Measurements from ENCODE around the gene SEMA4B. TPM values are rescaled to one million over a fixed set of nuclear protein-coding genes. Genes with fewer than 3 reads are reported as not detected.
"Not testable (repeated sequence)": the region's sequence is repeated elsewhere in the genome, so short reads cannot be mapped to it uniquely, and the experiment has no call there.

SEMA4B gene
- polyA plus RNA-seq, 10 donors: 4.0 to 10.3 (median 6.6) TPM

DNA sequence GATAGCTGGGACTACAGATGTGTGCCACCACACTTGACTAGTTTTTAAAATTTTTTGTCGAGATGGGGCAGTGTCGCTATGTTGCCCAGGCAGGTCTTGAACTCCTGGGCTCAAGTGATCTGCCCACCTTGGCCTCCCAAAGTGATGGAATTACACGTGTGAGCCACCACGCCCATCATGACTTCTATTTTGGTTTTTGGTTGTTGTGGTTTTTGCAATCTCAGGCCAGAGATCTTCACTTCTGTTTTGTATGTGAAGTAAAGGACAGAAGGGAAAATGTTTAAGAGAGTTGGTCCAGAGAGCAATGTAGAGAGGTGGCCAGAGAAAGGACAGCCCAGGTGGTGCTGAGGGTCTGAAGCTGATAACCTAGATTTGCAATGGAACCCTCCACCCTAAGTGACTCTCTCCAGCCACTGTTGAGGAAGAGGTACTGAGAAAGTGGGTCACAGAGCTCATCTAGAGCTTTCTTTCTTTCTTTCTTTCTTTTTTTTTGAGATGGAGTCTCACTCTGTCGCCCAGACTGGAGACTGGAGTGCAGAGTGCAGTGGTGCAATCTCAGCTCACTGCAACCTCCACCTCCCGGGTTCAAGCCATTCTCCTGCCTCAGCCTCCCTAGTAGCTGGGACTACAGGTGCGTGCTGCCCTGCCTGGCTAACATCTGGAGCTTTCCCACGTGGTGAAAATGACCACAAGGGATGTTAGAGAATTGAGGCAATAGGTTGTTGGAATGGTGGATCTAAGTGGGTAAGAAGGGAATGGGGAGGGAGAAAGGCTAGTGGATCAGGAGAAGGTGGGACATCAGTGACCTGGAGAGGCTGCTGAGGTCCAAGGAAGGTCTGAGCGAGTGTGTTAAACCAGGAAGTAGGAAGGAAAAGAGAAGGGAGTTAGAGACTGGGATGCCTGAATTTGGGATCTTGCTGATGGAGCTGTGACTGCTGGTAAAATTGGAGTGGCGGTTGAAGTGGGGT lies 22.4 kb upstream of the SEMA4B start:
- no peak for DNase-seq

DNA sequence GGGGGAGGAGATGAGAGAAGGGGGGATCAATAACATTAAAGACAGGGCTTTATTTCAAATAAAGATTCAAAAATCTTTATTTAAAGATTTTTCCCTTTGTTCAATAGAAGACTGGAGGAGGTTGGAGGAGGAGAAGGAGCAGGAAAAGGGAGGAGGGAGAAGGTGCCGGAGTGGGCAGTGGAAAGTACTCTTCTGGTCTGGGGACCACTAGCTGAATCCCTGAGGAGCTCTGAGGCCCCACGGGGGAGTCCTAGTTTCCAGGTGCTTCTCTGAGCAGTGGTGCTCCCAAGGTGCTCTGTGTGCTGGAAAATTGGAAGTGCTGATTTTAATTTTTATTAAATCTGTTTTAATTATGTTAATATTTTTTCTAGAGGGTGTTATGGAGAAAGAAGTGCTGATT lies 19.4 kb upstream of the SEMA4B start:
- no peak for DNase-seq

DNA sequence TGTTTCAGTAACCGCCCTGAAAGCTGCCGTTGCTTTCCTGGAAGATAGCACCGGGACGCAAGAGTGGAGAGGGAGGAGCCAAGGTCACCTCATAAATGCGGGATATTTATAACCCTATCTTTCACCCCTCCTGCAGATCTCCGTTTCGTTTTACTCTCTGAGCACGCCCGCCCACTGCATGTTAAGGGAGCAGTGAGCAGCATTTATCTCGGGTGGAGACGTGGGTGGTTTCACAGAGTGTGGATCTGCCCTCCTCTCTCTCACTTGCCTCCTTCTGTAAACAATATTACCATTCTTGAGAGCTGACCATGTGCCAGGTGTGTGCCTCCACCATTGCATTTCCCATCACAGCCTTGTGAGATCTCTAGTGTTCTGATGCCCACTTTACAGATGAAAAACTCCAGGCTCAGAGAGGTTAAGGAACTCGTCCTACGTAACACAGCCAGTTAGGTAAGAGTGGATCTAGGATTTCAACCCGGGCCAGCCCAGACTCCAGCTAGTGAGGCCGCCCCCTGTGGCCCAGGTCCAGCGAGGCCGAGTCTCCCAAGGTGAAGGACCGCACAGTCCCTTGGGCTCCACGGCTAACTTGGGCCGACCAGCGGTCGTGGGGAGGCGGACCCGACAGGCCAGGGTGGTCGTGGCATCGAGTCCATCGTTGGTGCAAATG lies 16.9 kb upstream of the SEMA4B start:
- peak in 1 of 3 donors; percentile 43 for DNase-seq

DNA sequence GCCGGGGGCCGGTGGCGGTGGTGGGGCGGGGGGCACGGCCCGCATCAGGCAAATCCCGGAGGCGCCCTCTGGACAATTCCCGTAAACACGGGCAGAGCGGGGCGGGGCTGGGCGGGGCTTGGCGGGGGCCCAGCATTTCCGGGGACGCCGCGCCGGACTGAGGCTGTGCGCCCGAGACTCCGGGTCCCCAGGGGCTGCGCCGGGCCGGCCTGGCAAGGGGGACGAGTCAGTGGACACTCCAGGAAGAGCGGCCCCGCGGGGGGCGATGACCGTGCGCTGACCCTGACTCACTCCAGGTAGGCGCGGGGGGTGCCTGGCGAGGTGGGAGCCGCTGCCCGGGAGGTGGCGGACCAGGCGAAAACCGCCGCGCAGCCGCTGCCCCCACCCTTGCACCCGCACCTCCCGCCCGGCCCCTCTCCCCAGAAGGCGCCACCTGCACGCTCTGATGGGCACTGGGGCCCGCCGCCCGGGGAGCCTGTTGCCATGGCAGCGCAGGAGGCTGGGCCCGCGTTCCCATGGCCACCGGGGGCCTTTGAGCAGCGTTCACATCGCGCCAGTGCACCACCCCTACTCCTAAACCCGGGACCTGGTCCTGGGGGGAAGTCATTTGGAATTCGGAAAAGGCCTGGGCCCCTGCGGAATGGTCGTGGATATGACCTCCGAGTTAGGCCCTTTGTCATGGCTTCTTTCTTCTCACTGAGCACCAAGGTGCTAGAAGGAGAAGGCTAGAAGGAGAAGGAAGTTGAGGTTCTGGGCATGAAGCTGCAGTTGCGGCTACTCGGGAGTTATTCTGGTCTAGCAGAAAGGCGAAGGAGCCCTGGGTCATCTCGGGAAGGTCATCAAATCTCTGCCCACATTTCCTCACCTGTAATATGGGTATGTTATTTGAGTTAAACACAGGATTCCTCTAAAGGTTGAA lies 16.1 kb upstream of the SEMA4B start:
- DNase-seq: peak in 2 of 3 donors; percentile 18 to 52

DNA sequence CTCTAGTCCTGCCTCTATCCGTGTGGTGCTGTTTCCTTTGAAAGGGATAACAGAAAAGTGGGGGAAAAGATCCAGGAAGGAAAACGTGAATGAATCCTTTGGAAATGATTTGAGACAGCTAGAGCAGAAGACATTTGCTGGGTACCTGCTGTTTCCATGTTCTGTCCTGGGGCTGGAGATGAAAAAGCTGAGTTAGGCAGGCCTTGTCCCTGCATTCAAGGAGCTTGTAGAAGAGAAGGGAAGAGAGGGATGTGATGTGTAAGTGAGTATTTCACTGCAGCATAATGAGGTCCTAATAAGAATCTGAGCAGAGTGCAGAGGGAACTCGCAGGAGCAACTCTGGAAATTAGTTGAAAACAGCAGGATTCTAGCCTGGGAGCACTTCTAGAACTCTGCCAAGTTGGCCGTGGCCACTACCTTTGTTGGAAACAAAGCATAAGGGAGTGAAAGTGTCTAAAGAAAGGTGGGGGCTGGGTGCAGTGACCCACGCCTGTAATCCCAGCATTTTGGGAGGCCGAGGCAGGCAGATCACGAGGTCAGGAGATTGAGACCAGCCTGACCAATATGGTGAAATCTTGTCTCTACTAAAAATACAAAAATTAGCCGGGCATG lies 13.8 kb upstream of the SEMA4B start:
- no peak for DNase-seq

DNA sequence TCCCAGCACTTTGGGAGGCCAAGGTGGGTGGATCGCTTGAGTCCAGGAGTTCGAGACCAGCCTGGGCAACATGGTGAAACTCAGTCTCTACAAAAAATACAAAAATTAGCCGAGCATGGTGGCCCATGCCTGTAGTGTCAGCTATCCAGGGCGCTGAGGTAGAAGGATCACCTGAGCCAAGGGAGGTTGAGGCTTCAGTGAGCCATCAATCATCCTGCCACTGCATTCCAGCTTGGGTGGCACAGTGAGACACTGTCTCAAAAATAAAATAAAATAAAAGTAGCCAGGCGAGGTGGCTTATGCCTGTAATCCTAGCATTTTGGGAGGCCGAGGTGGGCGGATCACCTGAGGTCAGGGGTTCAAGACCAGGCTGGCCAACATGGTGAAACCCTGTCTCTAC lies 13.1 kb upstream of the SEMA4B start:
- not testable (repeated sequence) for DNase-seq

DNA sequence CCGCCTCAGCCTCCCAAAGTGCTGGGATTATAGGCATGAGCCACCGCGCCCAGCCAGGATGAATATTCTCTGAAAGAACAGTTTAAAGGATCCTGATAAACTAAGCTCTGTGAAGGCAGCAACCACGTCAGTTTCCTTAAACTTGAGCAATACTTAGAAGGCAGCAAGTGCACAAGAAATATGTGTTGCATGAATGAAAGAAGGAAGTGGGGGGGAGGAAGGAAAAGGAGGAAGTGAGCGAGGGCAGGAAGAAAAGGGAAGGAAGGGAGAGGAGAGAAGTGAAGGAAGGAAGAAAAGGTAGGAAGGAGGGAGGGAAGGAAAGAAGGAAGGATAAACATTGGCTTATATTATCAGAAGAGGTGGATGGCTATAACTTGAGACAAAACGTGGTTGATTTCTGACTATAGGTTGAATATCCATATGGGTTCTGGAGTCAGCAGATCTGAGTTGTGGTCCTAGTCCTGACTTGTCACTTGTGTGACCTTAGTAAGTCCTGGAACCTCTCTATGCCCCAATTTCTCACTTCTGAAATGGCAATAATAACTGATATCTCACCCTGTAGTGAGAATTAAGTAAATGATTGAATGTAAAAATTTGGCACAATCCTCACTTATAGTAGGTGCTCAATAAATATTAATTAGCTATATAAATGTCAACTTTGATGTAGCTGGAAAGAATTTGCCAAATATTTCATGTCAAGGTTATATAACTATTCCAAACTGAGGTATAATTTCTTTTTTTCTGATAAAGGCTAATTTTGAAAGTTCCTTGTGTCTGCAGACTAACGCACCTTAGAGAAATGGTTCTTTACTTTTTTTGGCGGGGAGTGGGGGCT lies 12.0 kb upstream of the SEMA4B start:
- no peak for DNase-seq

DNA sequence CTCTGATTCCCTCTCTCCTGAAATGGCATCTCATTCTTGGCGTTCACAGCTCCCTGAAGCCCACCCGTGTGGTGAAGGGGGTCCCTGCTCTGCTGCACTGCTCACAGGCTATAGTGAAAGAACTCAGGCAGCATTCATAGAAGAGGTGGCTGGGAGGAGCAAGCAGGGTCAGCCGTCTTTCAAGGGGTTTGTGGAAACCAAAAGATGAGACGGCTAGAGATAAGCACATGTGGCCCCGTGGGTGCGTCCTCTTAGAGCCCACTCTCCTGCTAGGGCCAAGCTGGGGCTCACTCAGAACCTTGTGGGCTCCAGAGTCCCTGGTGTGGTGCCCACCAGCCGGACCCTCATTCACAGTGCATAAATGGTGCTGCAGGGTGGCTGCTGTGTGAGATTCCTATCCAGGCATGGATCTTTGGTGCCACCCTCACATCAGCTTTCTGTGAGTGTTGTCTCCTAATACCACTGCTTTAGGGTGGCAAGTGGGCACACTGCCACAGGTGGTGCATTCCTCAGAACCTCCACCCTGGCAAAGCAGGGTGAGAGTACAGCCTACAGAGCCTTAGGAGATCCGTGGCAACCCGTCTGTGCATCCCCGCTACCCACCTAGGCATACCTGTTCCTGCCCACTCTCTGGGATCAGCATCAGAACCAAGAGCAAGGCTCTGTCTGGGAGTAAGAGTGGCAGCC lies 11.2 kb upstream of the SEMA4B start:
- no peak for DNase-seq

DNA sequence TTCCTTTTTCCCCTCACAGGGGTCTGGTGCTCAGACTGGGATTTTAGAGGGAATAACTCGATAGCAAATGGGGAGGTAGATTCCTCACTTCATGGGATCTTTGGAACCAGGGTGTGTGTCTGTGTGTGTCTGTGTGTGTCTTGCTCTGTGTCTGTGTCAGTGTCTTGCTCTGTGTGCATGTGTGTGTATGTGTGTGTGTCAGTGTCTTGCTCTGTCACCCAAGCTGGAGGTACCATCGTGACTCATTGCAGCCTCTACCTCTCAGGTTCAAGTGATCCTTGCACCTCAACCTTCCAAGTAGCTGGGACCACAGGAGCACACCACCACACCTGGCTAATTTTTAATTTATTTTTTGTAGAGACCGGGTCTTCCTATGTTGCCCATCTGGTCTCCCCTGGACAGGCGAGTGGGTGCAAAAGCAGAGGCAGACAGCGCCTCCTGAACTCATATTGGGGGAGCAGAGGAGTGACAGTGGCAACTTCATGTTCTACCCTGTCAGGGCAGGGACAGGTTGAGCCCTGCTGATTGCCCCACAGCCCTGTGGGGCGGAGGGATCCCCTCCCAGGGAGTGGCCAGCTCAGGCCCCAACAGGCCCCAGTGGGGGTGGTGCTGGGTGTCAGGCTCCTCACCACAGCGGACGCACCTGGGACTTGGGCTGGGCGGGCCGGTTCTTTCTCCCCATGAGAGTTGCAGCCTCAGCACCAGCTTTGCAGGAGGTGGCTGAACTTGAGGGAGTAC lies 10.4 kb upstream of the SEMA4B start:
- no peak for DNase-seq

DNA sequence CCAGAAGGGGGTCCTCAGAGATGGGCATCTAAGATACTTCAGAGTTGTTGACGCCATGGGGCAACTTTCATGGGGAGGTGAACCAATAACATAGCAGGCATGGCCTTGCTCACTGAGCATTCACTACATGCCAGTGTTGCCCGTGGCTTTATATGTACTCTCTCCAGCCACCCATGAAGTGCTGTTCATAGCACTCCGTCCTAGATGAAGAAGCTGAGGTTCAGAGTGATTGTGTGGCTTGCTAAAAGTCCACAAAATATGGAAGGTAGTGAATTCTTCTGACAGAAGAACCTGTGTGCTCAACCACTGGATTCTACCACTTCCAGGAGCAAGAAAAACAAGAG lies 9.8 kb upstream of the SEMA4B start:
- no peak for DNase-seq

DNA sequence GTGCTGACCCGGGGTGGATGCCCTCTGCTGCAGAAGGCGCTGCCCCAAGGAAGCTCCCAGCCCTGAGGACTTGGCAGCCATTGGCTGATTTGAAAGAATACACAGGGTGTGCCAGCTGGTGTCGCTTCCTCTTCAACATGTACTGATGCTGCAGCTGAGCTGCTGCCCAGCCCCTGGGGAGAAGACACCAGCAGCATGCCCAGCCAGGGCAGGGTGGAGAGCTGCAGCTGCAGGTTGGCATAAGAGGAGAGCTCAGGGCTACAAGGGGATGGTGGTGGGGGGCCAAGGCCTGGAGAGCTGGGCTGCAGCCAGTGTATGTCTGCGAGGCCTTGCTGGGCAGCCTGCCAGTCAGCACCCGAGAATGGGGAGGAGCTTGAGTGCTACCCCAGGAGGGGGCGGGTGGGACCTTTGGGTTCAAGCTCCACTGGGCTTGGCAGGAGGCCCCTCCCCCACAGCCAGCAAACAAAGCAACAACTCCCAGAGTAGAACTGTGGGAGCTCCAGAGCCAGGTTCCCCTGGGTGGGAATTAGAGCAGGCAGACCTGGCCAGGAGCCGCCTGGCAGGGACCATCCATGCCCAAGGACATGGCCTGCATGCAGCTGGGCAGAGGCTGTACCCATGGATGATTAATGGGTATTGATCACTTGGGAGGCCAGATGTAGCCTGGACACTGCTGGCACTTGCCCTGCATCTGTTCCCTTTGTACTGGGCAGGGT lies 9.2 kb upstream of the SEMA4B start:
- peak; percentile 38 to 76 (median 47) for DNase-seq

DNA sequence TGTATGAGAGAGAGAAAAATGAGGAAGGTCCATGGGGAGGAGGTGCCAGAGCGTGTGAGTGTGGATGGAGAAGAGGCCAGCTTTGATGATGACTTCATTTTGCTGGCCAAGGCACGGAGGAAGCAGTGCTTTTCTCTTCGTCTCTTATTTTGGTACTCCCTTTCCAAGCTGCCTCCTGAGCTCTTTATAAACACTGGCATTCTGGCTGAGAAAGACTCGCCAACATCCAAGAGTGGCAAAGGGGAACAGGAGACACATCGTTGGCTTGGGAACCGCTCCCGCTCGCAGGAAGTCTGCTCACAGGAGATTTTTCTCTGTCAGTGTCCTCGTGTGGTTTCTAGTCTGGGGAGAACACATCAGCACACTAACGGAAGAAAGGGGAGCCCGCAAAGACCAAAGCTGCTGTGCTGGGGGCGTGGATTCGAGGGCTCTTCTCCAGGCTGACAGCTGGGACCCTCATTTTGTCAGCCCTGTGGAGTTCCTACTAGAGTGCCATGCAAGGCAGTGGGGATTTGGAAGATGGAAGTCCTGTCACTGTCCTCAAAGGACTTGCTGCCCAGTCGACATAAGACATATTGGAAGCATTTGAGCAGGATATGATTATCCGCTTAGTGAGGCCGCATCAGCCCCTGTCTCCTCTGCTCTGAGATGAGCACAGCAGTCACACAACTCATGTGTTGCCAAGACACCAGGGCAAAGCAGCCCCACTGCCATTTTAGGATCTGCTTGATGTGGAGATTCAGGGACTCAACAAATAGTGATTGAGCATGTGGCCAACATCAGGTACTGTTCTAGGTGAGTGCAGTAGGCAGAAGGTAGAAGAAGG lies 8.0 kb upstream of the SEMA4B start:
- no peak for DNase-seq

DNA sequence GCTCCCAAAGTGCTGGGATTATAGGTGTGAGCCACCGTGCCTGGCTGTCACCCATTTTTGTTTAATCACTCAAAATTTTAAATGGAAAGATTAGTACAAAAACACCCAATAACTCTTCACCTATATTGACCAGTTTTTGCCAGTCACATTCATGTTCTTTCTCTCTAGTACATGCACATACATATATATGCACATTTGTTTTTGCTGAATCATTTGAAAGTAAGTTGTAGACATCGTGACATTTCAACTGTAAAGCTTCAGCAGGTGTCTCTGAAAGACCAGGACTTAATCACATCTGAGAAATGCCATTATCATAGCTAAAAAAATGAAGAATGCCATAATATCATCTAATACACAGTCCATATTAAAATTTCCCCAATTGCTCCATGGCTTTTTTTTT lies 6.5 kb upstream of the SEMA4B start:
- DNase-seq: no peak

DNA sequence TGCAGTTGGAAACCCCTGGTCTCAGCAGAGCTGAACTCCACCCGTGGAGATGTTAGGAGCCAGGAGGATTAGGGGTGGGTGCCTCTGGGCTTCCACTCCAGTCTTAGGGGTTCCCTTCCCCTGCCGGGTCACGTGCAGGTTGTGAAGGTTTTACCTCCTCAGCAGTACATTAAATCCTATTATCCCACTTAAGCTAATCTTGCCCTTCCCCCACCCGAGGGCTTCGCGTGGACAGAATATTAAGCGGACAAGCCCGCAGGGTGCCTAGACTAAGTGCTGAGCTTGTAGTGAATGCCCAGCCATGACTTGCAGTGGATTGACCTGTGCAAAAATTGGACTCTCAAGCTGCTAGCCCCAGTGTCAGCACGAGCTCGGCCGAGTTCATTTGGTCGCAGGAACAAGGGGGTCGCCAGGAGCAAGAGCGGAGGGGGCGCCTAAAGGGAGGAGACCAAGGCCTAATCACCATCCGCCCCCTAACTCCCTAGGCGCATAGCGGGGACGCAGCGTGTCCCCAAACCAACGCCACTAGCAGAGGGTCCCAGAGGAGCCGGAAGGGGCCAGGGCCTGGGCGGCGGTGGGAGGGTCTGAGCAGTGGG lies 498 bp upstream of the SEMA4B start:
- no peak for DNase-seq

DNA sequence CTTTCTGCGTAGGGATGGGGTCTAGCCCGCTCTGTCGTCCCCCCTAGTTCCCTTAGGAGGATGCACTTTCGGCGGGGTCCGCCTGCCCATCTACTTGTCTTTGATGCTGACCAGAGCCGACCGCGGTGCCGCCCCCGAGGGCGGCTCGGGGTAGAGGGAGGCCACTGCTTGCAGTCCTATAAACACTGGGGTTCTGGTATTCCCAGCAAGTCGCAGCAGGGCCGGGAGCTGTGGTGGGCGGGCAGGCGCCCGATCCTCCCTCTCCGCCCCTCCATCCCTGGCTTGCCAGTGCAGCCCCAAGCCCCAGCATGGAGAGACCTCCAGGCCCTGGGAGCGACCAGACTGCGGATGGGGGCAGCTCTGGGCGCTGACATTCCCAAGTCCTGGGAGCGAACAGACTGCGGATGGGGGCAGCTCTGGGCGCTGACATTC lies 830 bp downstream of the SEMA4B start:
- no peak for DNase-seq

DNA sequence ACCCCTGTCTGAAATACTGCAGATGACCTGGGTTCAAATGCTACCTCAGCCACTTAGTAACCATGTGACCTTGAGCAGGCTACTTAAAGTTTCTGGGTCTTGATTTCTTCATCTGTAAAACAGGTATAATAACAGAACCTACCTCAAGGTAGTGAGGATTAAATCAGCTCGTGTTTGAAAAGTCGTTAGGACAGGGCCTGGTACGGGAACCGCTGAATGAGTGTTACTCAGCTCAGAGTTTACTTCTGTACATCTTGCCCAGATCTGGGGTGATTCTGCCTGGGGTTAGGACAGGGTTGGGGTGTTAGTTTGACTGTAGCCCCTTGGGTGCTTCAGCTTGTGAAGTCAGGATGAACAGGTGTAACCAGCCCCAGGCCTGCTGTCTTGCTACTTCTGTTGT lies 1.8 kb downstream of the SEMA4B start:
- no peak for DNase-seq

DNA sequence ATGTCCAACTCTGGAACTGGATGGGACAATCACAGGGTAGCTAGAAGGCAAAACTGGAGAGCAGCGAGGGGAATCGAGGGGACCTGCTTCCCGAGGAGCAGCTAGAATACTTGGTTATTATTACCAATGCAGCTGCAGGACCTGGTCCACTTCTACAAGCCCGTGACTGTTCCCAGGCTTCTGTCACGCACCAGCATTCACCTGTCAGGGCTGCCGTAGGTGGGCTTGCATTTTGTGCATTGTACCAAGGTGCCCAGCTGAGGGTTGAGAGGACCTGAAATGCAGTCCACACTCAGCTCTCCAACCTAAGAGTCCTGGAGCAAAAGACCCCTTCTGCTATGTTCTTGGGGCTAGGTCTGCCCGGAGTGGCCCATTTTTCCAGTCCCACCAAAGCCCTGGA lies 2.3 kb downstream of the SEMA4B start:
- no peak for DNase-seq
